Large intestine (tissue), 3 donors: ENCODE data around the gene NUDT1. TPM values are rescaled to one million over a fixed set of nuclear protein-coding genes. Genes with fewer than 3 reads are reported as not detected.

Experiments
- DNase-seq, 2 donors: peaks; one replicate each; pipeline versions ENCODE4 v3.0.0 to v3.0.0-alpha.2; 2013
- H3K27ac ChIP-seq: one replicate; pipeline ENCODE4 v1.5.1; 2013; ENCODE audit warnings: low read length
- H3K27me3 ChIP-seq: 2 replicates; pipeline ENCODE4 v1.6.1; 2013; ENCODE audit warnings: low read length; ENCODE audit not compliant: control insufficient read depth, insufficient read depth
- H3K36me3 ChIP-seq: 2 replicates; pipeline ENCODE4 v1.6.1; 2013; ENCODE audit warnings: low read length; ENCODE audit not compliant: control insufficient read depth, insufficient read depth
- H3K4me1 ChIP-seq: one replicate; pipeline ENCODE4 v1.6.1; 2013; ENCODE audit warnings: low read length; ENCODE audit not compliant: control insufficient read depth, insufficient read depth
- H3K4me3 ChIP-seq: one replicate; pipeline ENCODE4 v1.5.1; 2013; ENCODE audit warnings: low read length
- H3K9me3 ChIP-seq: one replicate; pipeline ENCODE4 v1.6.1; 2013; ENCODE audit warnings: mild to moderate bottlenecking, low read depth, low read length, moderate library complexity; ENCODE audit not compliant: control insufficient read depth
- WGBS: methylation state at CpG from one replicate; pipeline ENCODE4 v1.1.5; 2013; ENCODE audit warnings: low lambda C conversion rate; ENCODE audit not compliant: insufficient coverage; 5-methylcytosine and 5-hydroxymethylcytosine counted together
- polyA plus RNA-seq: library from polyadenylated mRNA; unstranded; fragments of 120-200 nt; gene quantifications from one replicate; pipeline ENCODE4 v1.2.1, GENCODE V29; 2013

The NUDT1 gene
- polyA plus RNA-seq, 1 donor = 25.6 TPM

DNA sequence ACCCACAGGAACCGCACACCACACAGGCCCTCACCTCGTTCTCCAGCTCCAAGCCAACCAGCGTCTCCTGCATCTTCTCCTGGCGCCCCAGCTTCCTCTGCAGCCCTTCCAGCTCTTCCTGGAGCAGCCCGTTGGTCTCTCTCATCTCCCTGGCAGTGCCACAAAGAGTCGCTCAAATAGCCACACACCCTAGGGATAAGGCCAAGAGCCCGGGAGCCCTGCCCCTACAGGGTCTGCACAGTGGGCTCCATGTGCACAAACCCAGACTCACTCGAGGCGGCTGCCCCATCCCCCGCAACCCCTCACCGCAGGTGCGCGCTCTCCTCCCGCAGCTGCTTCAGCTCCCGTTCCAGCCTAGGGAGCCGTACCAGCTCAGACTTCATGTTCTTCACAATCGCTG, 26.2 kb upstream of the NUDT1 start:
- WGBS = no CpG with 5 or more reads among the region's 17 CpGs
- DNase-seq = no peak
- Histone ChIP-seq H3K27ac (no peak overlapping the region), H3K4me3 (no peak overlapping the region), H3K27me3 (no peaks in the 10 kb centered on the region), H3K9me3 (no peaks in the 10 kb centered on the region), H3K36me3 (peaks cover 70% of the 10 kb centered on the region), H3K4me1 (no peaks in the 10 kb centered on the region)

DNA sequence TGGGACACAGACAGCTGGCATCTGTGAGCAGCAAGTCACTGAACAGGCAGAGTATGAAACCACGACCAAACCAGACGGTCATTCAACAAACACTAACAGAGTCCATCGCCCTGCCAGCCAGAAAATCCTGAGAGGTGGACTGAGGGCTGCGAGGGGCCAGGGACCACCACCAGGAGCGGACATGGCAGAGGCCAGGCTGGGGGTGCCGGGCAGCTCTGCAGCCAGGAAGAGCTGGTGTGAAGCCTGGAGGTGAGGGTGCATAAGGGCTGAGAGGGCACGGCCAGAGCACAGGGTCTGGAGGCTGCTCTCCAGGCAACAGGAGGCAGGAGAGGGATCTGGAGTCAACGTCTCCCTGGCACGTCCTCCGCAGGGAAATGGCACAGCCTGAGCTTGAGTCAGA, 24.8 kb upstream of the NUDT1 start:
- H3K9me3 ChIP-seq = no peaks in the 10 kb centered on the region
- peaks cover 70% of the 10 kb centered on the region for H3K36me3 ChIP-seq
- no peaks in the 10 kb centered on the region for H3K4me1 ChIP-seq
- no peaks in the 10 kb centered on the region for H3K27me3 ChIP-seq
- no peak for DNase-seq
- no peak overlapping the region for H3K27ac ChIP-seq
- no peak overlapping the region for H3K4me3 ChIP-seq
- WGBS = no CpG with 5 or more reads among the region's 10 CpGs

DNA sequence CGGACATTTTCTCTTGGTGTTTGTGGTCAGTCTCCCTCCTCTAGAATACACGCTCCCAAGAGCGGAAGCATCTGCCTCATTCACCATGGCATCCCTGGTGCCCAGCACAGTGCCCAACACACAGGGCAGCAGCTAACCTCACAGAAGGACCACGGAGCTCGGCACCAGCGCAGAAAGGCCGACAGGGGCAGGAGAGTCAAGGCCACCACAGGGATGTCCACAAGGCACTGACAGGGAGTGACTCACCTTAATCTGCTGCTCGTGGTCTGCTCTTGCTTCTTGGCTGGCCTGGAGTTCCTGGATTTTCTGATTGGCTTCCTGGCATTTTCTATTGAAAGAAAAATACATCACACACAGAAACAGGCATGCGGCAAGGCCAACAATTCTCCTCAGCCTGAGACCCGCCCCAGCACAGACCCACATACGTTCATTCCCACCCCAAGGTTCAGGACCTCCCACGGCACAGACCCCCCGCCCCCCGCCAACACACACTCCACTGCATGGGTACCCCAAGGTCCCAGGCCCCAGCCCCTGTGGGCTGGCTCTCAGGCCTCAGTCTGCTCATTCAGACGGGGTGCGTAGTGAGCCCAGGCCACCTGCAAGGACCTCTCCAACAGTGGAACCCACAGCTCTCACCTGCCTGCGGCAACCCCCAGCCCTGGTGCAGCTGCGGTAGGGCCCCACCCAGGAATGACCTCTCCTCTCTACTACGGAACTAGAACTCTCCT, 24.1 kb upstream of the NUDT1 start:
- no peak for DNase-seq
- Histone ChIP-seq H3K4me1 (no peaks in the 10 kb centered on the region), H3K27me3 (no peaks in the 10 kb centered on the region), H3K9me3 (no peaks in the 10 kb centered on the region), H3K4me3 (no peak overlapping the region), H3K27ac (no peak overlapping the region), H3K36me3 (peaks cover 69% of the 10 kb centered on the region)
- no CpG with 5 or more reads among the region's 19 CpGs for WGBS

DNA sequence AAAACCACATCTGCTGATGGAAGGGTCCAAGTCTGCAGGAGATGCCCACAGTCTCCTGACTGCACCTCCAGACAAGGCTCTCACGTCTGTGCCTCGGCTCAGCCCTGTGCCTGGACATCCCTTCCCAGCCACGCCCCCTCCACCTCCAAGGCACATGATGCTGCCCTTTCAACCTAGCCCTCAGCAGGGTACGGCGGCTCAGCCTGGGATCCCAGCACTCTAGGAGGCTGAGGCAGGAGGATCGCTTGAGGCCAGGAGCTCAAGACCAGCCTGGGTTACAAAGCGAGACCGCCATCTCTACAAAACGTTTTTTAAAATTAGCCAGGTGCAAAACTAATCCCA, 23.6 kb upstream of the NUDT1 start:
- no peak overlapping the region for H3K27ac ChIP-seq
- no peak for DNase-seq
- peaks cover 64% of the 10 kb centered on the region for H3K36me3 ChIP-seq
- H3K4me1 ChIP-seq = no peaks in the 10 kb centered on the region
- no peak overlapping the region for H3K4me3 ChIP-seq
- no peaks in the 10 kb centered on the region for H3K9me3 ChIP-seq
- no CpG with 5 or more reads among the region's 9 CpGs for WGBS
- H3K27me3 ChIP-seq = no peaks in the 10 kb centered on the region

DNA sequence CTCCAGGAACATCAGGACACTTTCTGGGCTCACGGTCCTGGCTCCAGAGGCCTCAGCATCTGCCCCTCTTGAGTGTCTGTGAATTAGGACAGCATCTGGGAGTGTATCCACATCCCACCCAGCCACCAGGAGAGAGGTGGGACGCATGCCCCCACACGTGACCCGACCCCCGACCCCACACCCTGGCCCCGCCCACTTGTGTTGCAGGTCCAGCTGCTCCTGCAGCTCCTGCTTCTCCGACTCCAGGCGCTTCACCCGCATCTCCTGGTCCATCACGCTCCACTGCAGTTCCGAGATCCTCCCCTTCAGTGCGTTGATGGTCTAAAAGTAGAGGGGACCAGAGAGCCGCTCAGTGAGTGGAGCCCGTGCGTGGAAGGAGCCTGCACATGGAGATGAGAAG, 22.9 kb upstream of the NUDT1 start:
- Histone ChIP-seq H3K36me3 (peaks cover 64% of the 10 kb centered on the region), H3K9me3 (no peaks in the 10 kb centered on the region), H3K4me1 (no peaks in the 10 kb centered on the region), H3K27ac (no peak overlapping the region), H3K4me3 (no peak overlapping the region), H3K27me3 (no peaks in the 10 kb centered on the region)
- no peak for DNase-seq
- WGBS = no CpG with 5 or more reads among the region's 15 CpGs

DNA sequence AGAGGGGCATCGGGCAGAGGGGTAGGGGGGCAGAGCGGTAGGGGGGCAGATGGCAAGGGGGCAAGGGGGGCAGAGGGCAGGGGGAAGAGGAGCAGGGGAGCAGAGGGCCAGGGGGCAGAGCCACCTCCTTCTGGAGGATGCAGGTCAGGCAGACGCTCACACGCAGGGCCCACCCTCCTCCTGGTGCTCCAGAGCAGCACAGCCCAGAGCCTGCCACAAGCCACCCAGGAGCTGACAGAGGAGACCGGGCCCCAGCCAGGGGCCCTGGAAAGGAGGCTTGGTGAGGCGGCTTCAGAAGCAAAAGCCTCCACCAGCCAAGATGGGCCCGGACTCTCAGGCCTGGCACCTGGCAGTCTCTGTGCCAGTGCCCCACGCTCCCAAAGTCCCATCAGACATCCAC, 22.4 kb upstream of the NUDT1 start:
- H3K27ac ChIP-seq = no peak overlapping the region
- no CpG with 5 or more reads among the region's 8 CpGs for WGBS
- H3K4me1 ChIP-seq = no peaks in the 10 kb centered on the region
- H3K27me3 ChIP-seq = no peaks in the 10 kb centered on the region
- H3K9me3 ChIP-seq = no peaks in the 10 kb centered on the region
- no peak for DNase-seq
- H3K36me3 ChIP-seq = peaks cover 67% of the 10 kb centered on the region
- H3K4me3 ChIP-seq = no peak overlapping the region

DNA sequence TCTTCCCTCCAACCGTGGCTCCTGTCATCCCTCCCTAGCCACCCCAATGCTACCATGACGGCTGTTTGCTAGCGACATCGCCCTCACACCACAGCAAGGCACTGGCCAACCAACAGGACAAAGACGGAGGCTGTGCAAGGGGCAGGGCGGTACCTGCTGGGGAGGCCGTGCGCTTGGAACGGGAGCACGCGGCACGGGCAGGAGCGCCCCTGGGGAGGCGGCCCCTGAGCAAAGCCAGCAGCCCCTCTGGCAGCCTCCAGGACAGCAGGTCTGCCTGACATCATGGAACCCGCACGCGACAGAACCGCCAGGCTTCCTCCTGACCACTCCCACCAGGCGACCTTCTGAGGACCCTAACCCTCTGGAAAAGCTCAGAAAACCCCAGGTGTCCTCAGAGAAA, 22.0 kb upstream of the NUDT1 start:
- H3K4me3 ChIP-seq = no peak overlapping the region
- H3K27me3 ChIP-seq = no peaks in the 10 kb centered on the region
- WGBS = no CpG with 5 or more reads among the region's 19 CpGs
- no peaks in the 10 kb centered on the region for H3K4me1 ChIP-seq
- peaks cover 68% of the 10 kb centered on the region for H3K36me3 ChIP-seq
- no peaks in the 10 kb centered on the region for H3K9me3 ChIP-seq
- no peak overlapping the region for H3K27ac ChIP-seq
- DNase-seq = no peak

DNA sequence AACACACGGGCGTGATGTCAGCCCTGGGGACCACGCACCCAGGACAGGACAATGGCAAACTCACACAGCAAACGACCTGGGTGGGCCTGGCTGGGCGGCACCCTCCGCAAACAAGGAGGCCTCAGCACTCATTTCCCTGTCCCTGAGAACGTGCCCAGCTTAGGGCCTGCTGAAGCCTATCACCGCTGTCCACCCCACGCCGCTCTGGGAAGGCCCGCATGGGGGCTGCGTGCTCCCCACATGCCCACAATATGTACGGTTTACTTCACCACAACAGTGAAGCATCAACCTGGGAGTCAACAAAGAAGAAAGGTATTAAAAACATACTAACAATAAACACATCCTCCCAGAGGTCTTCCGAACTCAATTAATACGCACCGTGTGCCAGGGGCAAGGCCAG, 21.5 kb upstream of the NUDT1 start:
- H3K36me3 ChIP-seq = peaks cover 70% of the 10 kb centered on the region
- DNase-seq = no peak
- H3K4me1 ChIP-seq = no peaks in the 10 kb centered on the region
- H3K27me3 ChIP-seq = no peaks in the 10 kb centered on the region
- WGBS = no CpG with 5 or more reads among the region's 16 CpGs
- H3K27ac ChIP-seq = no peak overlapping the region
- H3K4me3 ChIP-seq = no peak overlapping the region
- no peaks in the 10 kb centered on the region for H3K9me3 ChIP-seq

DNA sequence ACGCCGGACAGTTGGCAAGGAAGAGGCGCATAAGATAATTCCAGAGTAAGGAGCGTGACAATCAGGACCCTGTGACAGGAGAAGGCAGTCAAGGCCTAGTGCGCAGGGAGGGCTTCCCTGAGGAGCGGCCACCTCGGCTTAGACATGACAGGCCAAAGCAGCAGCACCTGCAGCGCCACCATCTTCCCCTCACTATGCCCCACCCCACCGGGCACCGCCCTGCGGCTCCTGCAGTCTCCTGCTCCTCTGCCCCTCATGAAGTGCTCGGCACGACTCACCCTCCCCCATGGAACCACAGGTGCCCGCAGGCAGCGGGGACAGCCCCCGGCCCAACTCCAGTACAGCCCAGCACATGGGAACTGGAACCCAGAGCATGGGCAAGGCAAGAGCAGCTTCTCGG, 21.1 kb upstream of the NUDT1 start:
- no peak overlapping the region for H3K4me3 ChIP-seq
- no peak overlapping the region for H3K27ac ChIP-seq
- H3K4me1 ChIP-seq = no peaks in the 10 kb centered on the region
- H3K27me3 ChIP-seq = no peaks in the 10 kb centered on the region
- DNase-seq = no peak
- H3K36me3 ChIP-seq = peaks cover 70% of the 10 kb centered on the region
- no CpG with 5 or more reads among the region's 17 CpGs for WGBS
- no peaks in the 10 kb centered on the region for H3K9me3 ChIP-seq

DNA sequence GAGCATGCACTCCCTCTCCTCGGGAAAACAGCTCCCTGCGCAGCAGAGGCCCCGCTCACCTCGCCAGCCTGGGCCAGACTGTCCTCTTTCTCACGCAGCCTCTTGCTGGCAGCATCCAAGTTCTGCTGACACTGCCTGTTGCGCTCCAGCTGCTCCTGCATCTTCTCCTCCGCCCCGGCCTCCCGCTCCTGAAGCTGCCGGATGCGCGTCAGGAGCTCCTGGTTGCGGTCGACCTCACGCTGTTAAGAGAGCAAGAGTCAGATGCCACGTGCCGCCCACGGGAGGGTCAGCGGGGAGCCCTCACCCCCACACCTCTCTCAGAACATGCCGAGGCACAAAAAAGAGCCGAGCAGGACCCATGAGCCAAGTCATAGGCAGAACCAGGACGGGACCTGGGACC, 19.5 kb upstream of the NUDT1 start:
- Histone ChIP-seq H3K27me3 (no peaks in the 10 kb centered on the region), H3K4me3 (no peak overlapping the region), H3K27ac (no peak overlapping the region), H3K9me3 (no peaks in the 10 kb centered on the region), H3K36me3 (peaks cover 57% of the 10 kb centered on the region), H3K4me1 (no peaks in the 10 kb centered on the region)
- no CpG with 5 or more reads among the region's 22 CpGs for WGBS
- no peak for DNase-seq

DNA sequence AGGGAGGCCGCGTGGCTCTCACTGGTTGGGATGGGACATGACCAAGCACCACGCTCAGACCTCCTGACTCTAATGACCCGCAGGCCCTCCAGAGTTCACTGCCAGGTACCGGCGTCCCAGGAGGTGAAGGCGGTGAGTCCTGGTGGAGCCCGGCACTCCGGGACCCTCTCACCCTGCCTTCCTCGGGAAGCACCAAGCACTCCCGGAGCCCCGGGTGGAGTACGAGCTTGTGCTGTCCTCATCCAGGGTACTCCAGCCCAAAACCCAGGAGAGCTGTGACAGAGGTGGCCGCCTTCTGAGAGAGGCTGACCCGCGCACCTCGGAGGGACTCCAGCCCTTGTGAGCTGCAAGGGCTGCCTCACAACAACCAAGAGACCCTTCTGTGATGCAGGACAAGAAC, 18.7 kb upstream of the NUDT1 start:
- DNase-seq = no peak
- WGBS = no CpG with 5 or more reads among the region's 17 CpGs
- Histone ChIP-seq H3K4me3 (no peak overlapping the region), H3K4me1 (no peaks in the 10 kb centered on the region), H3K36me3 (peaks cover 56% of the 10 kb centered on the region), H3K9me3 (no peaks in the 10 kb centered on the region), H3K27ac (no peak overlapping the region), H3K27me3 (no peaks in the 10 kb centered on the region)
